HG02973 (cell line): ENCODE measurements around the gene RGS3.

Experiments used
- ATAC-seq: cut with Tn5 transposase; IDR thresholded peaks from one replicate; pipeline ENCODE4 v1.9.1; 2021; ENCODE audit warnings: moderate library complexity; ENCODE audit not compliant: unreplicated experiment

RGS3 gene

DNA sequence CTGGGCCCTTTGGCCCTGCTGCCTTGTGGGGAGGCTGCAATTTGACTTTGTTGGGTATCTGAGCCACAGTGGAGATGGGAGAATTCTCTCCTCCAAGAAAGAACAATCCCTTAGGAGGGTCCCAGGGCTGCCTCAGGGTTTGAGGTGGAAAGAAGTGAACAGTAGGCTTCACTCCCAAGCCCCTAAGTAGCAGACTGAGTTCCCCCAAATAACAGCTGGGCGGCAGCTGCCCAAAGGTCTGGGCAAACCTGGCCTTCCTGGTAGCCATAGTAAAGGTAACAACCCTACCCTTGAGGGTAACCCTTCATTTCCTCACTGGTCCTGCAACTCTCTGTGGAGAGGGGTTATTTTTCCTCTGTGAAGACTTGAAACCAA, 746 bp downstream of the RGS3 start:
- no peak for ATAC-seq

DNA sequence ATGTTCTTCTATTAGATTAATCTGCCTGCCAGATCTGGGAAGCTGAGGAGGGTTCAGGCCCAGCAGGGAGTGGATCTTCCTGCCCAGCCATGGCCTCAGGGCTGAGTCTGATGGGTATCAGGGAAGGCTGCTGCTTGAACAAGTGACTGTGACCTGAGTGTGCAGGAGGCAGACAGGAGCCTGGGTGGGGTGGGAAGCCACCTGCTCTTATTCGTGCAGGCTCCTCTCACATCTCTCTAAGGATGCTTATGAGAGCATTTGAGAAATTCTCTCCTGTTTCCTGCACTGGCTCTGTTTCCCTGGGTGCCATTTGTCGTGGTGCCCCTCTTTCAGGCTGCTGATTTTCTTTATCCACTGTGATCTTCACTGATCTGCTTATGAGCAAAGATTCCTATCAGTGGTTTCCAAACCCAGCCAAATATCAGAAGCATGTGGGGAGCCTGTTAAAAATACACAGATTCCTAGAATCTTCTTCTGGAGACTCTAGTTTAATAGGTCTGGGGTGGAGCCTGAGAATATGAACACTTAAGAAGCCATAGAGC, 2.1 kb downstream of the RGS3 start:
- no peak for ATAC-seq

DNA sequence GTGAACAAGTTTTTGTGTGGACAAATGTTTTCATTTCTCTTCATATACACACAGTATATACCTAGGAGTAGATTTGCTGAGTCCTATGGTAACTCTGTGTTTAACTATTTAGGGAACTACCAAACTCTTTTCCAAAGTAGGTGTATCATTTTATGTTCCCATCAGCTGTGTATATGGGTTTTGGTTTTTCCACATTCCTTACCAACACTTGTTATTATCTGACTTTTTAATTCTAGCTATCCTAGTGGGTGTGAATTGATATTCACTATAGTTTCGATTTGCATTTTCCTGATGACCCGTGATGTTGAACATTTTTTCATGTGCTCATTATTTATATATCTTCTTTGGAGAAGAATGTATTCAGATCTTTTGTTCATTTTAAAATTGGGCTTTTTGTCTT, 3.7 kb downstream of the RGS3 start:
- ATAC-seq = no peak

DNA sequence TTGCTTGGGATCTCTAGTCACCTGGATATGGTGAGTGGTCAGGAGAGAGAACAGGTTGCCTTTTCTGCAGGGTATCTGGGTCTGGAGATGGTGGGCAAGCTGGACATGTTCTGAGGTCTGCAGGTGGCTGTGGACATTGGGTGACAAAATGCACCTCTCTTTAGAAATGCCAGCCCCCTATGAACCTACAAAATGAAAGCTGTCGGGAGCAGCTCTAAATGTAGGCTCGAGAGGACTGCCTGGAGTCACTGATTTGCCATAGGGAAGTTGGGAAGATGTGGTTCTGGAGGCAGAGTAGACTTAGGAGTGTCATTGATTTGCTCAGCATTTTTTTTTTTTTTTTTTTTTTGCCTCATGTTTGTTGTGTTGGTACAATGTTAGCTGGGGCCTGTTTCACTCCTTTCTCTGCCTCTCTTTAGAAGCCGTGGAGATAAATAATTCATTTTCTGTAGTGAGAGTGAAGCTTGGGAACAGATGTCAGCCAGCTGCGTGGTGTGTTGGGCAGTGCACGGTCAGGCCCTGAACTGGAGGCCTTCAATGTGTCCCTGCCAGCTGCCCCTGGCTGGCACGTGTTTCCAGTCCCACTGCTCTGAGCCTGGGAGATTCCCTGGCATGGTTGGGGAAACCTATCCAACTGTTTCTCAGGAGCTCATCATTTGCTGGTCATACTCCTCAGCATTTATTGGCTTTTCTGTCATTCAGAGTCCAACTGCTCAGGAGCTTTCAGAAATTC, 5.4 kb downstream of the RGS3 start:
- no peak for ATAC-seq

DNA sequence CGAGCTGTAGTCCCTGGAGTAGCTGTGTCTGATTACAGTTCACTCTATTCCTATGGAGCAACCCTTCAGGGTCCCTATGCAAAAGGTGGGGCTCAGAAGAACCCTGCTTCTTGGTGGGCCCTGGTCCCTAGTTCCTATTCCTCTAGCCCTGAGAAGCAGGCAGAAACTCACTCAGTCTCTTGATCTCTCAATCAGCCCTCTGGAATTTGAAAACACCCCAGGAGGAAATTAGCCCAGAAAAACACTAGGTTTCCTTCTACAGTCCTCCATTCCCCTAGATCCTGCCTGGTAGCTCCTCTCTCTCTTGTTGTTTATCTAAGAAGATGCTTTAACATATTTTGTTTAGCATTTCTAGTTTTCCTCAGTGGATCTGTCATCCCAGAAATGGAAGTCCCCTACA, 7.6 kb downstream of the RGS3 start:
- no peak for ATAC-seq

DNA sequence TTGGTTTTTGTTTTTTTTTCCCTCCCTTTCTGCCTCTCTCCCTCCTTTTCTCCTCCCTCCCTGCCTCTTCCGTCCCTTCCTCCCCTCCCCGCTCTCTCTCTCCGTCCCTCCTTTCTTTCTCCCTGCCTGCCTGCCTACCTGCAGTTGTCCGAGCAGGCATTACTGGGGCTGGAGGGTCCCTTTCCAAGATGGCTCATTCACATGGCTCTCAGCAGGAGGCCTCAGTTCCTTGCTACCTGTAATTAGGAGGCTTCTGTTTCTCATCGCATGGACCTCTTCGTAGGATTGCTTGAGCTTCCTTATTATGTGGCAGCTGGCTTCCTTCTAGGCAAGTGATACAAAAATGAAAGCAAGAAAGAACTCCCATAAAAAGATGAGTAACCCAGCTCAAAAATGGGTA, 8.0 kb downstream of the RGS3 start:
- no peak for ATAC-seq

DNA sequence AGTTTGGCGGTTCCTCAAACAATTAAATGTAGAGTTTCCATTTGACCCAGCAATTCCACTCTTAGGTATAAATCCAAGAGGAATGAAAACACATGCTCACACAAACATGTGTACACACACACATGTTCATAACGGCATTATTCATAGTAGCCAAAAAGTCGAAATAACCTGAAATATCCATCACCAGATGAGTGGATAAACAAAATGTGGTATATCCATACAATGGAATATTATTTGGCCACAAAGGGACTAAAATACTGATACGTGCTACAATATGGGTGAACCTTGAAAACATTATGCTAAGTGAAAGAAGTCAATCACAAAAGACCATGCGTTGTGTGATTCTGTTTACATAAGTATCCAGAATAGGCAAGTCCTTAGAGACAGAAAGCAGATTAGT, 8.7 kb downstream of the RGS3 start:
- no peak for ATAC-seq

DNA sequence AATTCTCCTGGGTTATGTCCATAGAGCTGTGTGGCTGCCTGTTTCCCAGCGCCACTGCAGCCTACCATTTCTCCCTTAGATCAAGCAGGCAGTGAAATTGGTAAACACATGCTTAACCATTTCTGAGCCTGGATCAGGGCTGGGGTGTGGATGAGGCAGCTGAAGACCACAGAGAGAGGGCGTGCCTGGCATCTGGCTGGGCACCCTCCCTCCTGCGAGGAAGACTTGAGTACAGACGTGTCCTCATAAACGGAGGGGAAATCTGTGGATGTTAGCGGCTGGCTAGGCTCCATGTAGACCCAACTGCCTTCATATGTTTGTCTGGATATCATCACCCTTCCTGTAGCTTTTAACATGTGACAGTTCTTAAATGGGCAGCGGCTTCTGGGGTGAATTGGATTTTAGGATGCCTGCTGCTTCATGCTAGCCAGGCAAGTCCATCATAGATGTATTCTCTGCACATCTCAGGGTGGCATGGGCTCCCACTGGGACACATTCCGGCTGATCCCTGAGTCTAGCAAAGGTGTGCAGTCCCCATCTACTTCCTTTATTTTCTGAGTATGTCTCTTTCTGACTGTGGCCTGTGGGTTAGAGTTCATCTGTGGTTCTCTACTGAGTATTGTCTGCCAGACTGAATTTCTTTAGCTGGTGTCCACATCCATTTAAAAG, 11.0 kb downstream of the RGS3 start:
- no peak for ATAC-seq

DNA sequence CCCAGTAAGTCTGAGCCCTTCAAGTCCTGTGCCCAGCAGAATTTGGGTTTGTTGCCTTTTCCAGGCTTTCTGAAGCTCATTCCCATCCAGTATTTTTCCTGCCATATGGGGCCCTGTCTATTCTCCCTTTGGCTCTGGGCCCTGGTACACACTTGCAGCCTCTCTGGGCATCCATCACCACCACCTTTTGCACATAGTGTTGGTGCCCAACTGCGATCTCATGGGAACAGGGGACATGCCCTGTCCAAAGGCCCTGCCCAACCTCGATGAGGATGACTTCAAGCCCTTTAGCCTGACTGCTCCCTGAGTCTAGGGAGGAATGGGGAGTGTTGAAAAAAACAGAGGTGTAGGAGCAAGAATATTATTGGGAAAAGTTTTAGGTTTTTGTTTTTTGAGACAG, 11.5 kb downstream of the RGS3 start:
- no peak for ATAC-seq

DNA sequence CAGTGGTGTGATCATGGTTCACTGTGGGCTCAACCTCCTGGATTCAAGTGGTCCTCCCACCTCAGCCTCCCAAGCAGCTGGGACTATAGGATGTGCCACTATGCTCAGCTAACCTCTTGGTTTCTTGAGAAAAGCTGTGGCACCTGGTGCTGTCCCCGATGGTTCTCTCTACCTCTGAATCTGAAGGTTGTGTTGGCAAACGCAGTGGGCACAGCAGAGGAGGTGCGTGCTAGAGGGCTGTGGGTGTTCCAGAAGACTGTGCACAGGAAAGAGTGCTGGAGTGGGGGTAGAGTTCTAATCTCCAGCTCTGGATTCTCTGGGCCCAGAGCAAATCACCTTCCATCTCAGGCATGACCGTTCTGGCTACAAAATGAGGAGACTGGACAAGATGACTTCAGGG, 12.5 kb downstream of the RGS3 start:
- ATAC-seq = no peak

DNA sequence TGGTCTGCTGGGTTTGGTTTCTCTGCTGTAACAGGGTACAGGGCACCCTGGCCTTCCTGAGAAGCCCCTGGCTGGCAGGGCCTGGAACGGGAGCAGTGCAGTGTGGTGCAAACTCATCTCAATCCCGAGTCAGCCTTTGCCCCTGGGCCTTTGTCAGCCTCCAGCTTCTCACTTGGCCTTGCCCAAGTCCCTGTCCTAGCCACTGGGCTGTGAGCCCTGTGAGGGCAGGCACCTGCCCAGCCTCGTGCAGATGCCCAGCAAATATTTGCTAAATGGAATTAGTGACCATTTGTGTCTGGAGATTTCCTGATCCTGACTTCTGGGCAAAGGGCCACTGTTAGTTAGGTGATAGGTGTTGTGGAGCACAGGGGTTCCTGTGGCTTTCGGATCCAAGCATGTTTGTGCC, 13.0 kb downstream of the RGS3 start:
- no peak for ATAC-seq

DNA sequence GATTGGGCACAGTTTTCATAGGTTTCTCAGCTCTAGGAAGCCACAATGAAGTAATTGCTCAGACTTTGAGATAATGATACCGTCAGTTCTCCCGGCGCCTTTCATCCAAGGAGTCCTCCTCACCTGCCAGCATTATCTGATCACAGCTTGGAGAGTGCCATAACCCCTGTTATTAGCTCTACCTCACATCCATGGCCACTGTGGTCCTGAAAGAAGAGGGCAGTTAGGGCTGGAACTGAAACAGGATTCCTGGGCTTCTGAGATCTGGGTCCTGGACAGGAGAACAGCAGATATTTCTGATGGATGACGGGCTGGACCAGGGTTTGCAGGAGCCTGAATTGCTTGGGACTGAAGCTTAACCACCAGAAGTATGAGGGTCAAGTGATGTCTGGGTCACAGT, 13.5 kb downstream of the RGS3 start:
- ATAC-seq = no peak

DNA sequence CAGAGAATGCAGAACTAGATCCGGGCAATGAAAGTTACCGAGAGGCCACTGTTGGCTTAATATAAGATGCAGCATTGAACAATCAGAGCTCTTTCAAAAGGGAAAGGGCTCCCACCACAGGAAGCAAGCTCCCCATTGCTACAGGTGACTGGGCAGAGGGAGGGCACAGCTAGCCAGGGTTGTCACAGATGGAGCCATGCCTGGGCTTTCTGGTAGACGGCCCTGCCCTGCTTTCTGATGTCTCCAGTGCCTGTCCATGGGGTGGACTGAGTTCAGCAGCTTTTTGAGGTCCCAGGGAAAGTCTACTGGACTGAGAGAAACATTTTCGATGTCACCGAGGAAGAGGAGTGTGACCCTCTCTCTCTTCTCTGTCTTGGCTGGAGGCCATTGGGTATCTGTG, 14.1 kb downstream of the RGS3 start:
- ATAC-seq = no peak

DNA sequence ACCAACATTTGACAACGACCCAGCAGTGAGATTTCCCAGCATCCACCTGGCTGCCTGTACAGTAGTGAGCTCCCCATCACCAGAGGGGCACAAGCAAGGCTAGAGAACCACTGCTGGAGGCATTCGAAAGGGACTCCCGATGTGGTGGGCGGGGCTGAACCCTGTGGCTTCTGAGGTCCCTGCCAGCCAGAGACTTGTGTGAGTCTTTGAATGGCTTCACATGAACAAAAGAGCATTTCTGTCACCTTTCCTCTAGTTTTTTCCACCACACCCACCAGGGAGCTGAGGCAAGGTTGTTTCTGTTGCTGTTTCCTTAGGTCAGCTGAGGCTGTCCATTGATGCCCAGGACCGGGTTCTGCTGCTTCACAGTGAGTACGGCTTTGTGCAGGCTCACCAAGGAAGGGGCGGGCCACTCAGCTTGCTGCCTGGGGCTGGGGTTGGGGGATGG, 15.7 kb downstream of the RGS3 start:
- ATAC-seq = no peak

DNA sequence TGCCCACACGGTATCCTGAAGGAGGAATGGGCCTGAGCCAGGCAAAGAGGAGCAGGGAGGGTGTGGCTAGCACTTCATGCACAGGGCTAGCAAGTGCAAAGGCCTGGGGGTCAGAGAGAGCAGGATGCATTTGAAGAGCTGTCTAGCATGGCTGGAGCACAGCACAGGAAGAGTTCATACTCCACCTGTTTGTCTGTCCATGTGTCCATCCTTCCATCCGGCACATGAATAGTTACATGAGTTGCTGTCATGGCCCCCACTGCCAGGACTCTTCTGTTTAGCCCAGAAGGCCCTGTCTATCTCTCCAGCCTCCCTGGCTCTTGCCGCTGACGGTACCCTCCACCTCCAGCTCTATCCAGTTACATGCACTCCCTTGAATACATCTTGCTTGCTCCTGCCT, 17.1 kb downstream of the RGS3 start:
- no peak for ATAC-seq

DNA sequence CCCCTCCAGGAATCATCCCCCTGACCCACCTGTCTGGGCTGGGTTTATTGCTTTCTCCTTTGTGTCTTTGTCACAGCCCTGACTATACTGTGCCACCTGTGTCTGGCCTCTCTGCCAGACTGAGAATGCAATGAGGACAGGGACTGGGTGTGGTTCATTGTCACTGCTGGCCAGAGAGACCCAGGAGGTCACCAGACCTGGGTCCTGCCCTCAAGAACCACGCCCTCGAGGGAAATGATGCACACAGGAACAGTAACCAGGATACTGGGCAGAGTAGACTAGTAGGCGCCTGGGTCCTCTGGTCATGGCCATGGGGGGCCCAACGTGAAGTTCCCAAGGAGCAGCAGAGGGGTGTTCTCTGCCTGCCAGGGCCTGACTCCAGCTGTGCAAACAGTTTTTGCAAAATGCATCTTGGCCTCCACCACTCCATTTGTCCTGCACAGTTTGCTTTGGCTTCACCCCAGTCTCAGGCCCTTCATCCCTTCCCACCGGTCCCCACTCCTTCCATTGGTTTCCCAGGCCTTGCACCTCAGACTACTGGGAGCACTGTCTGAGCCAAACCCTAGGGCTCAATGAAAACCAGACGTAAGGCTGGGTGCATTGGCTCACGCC, 17.8 kb downstream of the RGS3 start:
- ATAC-seq = no peak

DNA sequence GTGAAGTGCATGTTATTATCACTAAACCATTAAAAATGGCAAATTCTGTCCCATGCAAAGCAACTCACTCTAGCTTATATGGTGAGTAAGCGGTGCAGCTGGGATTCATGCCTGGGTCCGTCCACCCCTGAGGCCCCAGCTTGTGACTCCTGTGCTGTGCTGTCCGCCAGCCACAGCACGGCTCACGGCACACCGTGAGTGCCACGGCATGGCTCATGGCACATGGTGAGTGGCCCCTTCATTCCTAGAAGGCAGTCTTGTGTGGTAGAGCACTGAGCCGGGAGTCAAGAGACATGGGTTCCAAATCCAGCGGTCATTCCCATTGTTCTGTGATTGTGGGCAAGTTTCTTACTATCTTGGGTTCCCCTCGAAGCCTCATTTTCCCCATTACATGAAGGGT, 18.8 kb downstream of the RGS3 start:
- ATAC-seq = no peak

DNA sequence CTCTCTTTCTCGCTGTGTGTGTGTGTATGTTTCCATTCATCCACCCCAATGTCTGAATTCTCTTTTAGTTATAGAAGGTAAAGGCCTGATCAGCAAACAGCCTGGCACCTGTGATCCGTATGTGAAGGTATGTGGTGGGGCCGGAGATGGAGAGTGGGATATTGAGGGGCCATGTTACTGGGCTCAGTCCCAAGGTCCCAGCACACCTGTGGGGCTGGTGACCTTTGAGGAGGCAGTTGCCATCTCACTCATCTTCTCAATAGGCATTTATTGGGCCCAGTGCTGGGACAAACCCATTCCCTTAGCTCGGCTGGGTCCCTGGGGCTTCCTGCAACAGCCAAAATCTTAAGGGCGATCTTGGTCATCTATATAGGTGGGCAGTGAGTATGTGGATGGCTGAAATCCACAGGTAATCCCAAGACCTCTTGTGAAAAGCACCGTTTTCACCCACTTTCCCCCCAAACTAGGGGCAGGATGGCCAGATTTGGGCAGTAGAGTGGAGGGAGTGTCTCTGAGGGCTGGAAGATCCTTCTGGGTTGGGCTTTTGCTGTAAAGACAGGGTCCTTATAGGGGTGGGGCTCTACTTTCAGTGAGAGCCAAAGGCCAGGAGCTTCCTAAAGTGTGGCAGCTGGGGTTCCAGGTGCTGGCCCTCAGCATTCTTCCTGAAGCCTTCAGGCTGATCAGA, 19.6 kb downstream of the RGS3 start:
- ATAC-seq = no peak

DNA sequence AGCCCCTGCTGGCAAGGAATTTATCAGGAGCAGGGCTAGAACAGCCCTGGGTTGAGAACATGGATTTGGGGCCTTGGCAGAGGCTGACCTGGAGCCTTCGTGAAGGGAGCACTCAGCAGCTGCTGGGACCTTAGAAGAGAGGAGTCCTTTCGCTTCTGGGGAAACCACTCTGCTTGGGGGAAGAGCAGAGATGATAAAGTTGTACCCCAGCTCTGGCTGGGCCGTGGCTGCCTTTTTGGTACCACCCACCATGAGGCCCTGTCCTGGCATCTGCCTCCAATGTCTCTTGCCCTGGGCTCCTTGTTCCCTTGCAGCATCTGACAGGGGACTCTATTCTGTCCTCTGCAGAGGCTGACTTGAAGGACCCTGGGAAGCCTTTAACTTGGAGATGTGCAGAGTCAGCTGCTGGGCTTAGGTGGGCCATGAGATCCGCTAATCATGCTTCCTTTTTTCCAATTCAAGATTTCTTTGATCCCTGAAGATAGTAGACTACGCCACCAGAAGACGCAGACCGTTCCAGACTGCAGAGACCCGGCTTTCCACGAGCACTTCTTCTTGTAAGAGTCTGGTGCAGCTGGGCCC, 20.2 kb downstream of the RGS3 start:
- ATAC-seq = no peak

DNA sequence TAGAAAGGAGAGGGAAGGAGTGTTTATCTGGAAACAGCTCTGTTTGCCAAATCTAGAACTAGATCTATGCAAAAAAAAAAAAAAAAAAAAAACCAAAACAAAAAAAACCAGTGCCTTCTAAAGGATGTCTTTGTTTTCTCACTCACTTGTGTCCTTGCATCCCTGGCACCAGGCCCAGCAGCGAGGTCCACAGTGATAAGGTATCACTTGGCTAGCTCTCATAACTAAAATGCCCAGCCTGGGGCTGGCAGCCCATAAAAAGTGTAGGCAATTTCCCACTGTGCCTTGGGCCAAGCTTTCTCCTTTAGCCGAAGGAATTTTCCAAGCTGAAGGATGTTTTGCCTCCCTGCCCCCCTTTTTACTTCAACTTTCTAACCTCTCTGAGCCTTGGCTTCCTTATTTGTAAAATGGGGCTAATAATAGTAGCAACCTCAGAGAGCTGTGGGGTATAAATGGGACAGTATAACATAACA, 20.8 kb downstream of the RGS3 start:
- ATAC-seq = no peak

DNA sequence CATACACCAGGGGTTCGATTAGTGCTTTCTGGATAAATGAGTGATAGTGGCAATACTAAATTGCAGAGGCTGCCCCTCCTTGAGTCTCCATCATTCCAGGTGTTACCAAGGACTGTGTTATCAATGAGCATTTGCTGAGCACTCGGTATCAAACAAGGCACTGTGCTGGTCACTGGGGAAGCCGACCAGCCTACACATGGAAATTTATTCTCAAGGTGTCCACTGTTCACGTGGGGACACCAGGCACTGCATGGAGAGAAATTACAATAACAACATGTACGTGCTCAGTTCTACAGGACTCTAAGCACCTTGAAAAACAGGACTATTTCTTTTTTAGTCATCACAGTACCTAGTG, 22.2 kb downstream of the RGS3 start:
- ATAC-seq = no peak
